MM.1S (cell line): ENCODE data around the gene GALNS.

Experiments used
- EZH2 ChIP-seq: fragments of 300-600 bp; sonication (generic); optimal IDR thresholded peaks from 2 replicates; pipeline ENCODE3; 2017; ENCODE audit warnings: low read depth, mild to moderate bottlenecking, antibody characterized with exemption, low read length, mixed read lengths
- EZH2phosphoT487 ChIP-seq: fragments of 300-600 bp; sonication (generic); IDR thresholded peaks from 2 replicates; pipeline ENCODE4 v1.6.1; 2018; ENCODE audit warnings: antibody characterized with exemption, low read length
- TF ChIP-seq, protein P1 (sequence below): fragments of 300-600 bp; sonication (generic); IDR thresholded peaks from 2 replicates; pipeline ENCODE4 v1.5.1; 2016; ENCODE audit warnings: antibody characterized with exemption, low read length, mixed read lengths

DNA sequence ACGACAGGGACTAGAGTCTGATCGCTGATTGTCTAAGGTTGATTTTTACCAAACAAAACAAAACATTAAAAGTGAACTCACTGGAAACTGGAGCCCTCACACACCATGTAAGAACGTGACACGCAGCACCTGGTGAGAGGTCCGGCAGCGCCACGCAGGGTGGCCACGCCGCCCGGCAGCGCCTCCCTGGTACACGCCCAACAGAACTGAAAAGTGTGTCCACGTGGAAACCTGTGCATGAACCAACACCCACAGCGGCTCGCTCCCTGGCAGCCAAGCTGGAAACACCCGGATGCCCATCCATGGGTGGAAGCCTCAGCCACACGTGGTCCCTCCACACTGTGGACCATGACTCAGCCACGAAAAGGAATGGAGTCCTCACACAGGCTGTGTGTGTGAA, 9.1 kb downstream of the GALNS start:
- TF ChIP-seq, protein P1, sequence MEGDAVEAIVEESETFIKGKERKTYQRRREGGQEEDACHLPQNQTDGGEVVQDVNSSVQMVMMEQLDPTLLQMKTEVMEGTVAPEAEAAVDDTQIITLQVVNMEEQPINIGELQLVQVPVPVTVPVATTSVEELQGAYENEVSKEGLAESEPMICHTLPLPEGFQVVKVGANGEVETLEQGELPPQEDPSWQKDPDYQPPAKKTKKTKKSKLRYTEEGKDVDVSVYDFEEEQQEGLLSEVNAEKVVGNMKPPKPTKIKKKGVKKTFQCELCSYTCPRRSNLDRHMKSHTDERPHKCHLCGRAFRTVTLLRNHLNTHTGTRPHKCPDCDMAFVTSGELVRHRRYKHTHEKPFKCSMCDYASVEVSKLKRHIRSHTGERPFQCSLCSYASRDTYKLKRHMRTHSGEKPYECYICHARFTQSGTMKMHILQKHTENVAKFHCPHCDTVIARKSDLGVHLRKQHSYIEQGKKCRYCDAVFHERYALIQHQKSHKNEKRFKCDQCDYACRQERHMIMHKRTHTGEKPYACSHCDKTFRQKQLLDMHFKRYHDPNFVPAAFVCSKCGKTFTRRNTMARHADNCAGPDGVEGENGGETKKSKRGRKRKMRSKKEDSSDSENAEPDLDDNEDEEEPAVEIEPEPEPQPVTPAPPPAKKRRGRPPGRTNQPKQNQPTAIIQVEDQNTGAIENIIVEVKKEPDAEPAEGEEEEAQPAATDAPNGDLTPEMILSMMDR = no peak
- TF ChIP-seq EZH2 = no peak
- no peak for TF ChIP-seq EZH2phosphoT487
